ENCODE data around the gene LMBRD2.

DNA sequence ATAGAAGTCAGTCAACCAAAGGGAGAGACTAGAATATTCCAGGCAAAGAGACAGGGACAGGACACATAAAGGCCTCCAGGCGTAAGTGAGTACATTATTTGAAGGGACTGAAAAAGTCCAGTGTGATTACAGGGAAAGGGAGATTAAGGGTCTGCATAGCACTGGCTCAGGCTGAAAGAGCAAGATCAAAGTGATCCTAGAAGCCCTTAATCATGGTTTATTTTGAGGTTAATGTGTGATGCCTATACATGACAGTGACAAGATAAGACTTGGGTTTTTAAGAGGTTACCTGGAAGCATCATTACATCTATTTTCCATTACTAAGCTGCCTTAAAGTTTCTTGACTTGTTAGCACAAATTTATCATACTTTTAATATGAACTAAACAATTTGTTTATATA is 25.8 kb downstream of the LMBRD2 start:
- TF ChIP-seq, protein P1, sequence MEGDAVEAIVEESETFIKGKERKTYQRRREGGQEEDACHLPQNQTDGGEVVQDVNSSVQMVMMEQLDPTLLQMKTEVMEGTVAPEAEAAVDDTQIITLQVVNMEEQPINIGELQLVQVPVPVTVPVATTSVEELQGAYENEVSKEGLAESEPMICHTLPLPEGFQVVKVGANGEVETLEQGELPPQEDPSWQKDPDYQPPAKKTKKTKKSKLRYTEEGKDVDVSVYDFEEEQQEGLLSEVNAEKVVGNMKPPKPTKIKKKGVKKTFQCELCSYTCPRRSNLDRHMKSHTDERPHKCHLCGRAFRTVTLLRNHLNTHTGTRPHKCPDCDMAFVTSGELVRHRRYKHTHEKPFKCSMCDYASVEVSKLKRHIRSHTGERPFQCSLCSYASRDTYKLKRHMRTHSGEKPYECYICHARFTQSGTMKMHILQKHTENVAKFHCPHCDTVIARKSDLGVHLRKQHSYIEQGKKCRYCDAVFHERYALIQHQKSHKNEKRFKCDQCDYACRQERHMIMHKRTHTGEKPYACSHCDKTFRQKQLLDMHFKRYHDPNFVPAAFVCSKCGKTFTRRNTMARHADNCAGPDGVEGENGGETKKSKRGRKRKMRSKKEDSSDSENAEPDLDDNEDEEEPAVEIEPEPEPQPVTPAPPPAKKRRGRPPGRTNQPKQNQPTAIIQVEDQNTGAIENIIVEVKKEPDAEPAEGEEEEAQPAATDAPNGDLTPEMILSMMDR (conservative IDR thresholded peaks at IDR 0.05 in 1 of 2, IDR thresholded peaks at IDR 0.05 in 1 of 2; ENCODE audit: extremely low read depth in 1 of 2, insufficient read depth in 1 of 2, low read depth in 1 of 2, low read length in 2 of 2): no peak
- TF ChIP-seq EZH2 (IDR thresholded peaks at IDR 0.05; ENCODE audit: borderline replicate concordance, low read length): no peak

Data from mammary epithelial cell (primary cell).